Pancreas (tissue), 10 donors: ENCODE measurements around the gene DCLRE1A. TPM values are rescaled to one million over a fixed set of nuclear protein-coding genes. Genes with fewer than 3 reads are reported as not detected.
A peak's percentile ranks its signal among the peaks of the same experiment; 100 is the strongest.

Experiments
- ATAC-seq, 4 donors: fragments of 200-7000 bp; cut with Tn5 transposase; one replicate each; pipeline versions ENCODE4 v1.8.0 to v1.9.1; 2020; ENCODE audit warnings: mild to moderate bottlenecking in 4 of 4, moderate library complexity in 4 of 4
- DNase-seq, 6 donors: peaks; one replicate each; pipeline ENCODE4 v3.0.0-alpha.2; 2020
- FAIRE-seq: peaks from 2 replicates; lab custom pipeline; 2012; peaks lifted over from hg19 to GRCh38; lab: Jason Lieb, UNC
- H3K27ac ChIP-seq, 4 donors: fragments of 200-600 bp; sonication (generic); 1 replicate in 3 of 4; 2 replicates in 1 of 4; pipeline versions ENCODE4 v1.5.0 to v1.8.0; 2020
- H3K27me3 ChIP-seq, 4 donors: fragments of 200-600 bp; one replicate each; pipeline ENCODE4 v1.8.0; 2021
- H3K36me3 ChIP-seq, 3 donors: fragments of 200-600 bp; sonication (generic) in 1 of 3; one replicate each; pipeline versions ENCODE4 v1.5.0 to v1.8.0; 2020 to 2021
- H3K4me1 ChIP-seq, 3 donors: fragments of 200-600 bp; one replicate each; pipeline ENCODE4 v1.8.0; 2021
- H3K4me3 ChIP-seq, 4 donors: fragments of 200-600 bp; sonication (generic) in 2 of 4; one replicate each; pipeline versions ENCODE4 v1.5.0 to v1.8.0; 2020 to 2021
- H3K9me3 ChIP-seq, 4 donors: fragments of 200-600 bp; one replicate each; pipeline ENCODE4 v1.8.0; 2021
- CTCF ChIP-seq, 4 donors: fragments of 200-600 bp; sonication (generic) in 3 of 4; IDR thresholded peaks; one replicate each; pipeline versions ENCODE4 v1.5.0 to v1.8.0; 2021; ENCODE audit warnings: antibody characterized with exemption in 4 of 4
- WGBS, 2 donors: extraction: QIAGEN DNeasy Blood & Tissue Kit; methylation state at CpG; one replicate each; pipeline ENCODE4 v1.1.7; 2013; 5-methylcytosine and 5-hydroxymethylcytosine counted together
- intact Hi-C, 3 donors: fragments of 100-400 bp; cut with DNase I; formaldehyde crosslinking; loops; one replicate each; pipeline versions ENCODE4 v1.11.1 to v1.14.2; 2022
- polyA plus RNA-seq, 2 donors: library from polyadenylated mRNA; stranded (reverse); fragments of 200-250 nt; gene quantifications; one replicate each; pipeline ENCODE4 v1.2.3, GENCODE V29; 2013
- total RNA-seq, 6 donors: library from RNA; stranded (reverse); fragmentation: NEBNext Ultra II Directional in 4 of 6; extraction: Animal tissue kit (Norgen Biotek cat#: 25700) in 4 of 6; gene quantifications; one replicate each; pipeline versions ENCODE4 v1.2.1 to v1.2.4, GENCODE V29; 2021 to 2023
- donor health status: healthy with polysubstance abuse.
- donor health status: DM: no; HTN: no; CAD: no; lungs with moderate emphysema.
- donor health status: DM: no; HTN: no; CAD: no.
- donor health status: control.
- donor health status: control.
- donor health status: Bipolar disorder and iron deficiency.
- donor health status: DM: yes; HTN: yes; CAD: no.
- donor health status: DM: no; HTN: no; CAD: no.
- donor health status: DM: no; HTN: no; CAD: no.
- donor health status: DM: yes; HTN: yes; CAD: no.

DCLRE1A gene
- total and polyA plus RNA-seq, 8 donors = 2.4 to 5.7 (median 4.0) TPM

GRCh38 chr10:113865901-113866300, 12.0 kb upstream of the DCLRE1A start:
- Histone ChIP-seq H3K36me3 (peaks cover 0 to 4% (median 0%) of the 10 kb centered on the region in 3 donors), H3K27me3 (no peaks in the 10 kb centered on the region), H3K27ac (no peak overlapping the region), H3K9me3 (no peaks in the 10 kb centered on the region), H3K4me3 (no peak overlapping the region), H3K4me1 (peaks cover 10 to 13% (median 10%) of the 10 kb centered on the region in 3 donors)
- ATAC-seq = no peak
- intact Hi-C loops = no loop called here
- no peak for TF ChIP-seq CTCF (IDR thresholded peaks at IDR 0.05)
- no peak for DNase-seq
- no peak for FAIRE-seq
- 64 to 69% methylated on average over 3 of the region's 3 CpGs for WGBS, 2 donors

- Histone ChIP-seq H3K27me3 (no peaks in the 10 kb centered on the region), H3K4me3 (no peak overlapping the region), H3K36me3 (peaks cover 0 to 16% (median 0%) of the 10 kb centered on the region in 3 donors), H3K4me1 (peaks cover 17 to 31% (median 25%) of the 10 kb centered on the region in 3 donors), H3K27ac (no peak overlapping the region), H3K9me3 (no peaks in the 10 kb centered on the region)
- intact Hi-C loops = no loop called here
- FAIRE-seq (no peak), DNase-seq (no peak), ATAC-seq (no peak)
- no peak for TF ChIP-seq CTCF (IDR thresholded peaks at IDR 0.05)
- WGBS, 2 donors = 85 to 91% methylated on average over 2 of the region's 2 CpGs
Measured at GRCh38 chr10:113859261-113859660, 5.4 kb upstream of the DCLRE1A start.

- FAIRE-seq (no peak), ATAC-seq (no peak), DNase-seq (no peak)
- H3K36me3 ChIP-seq = peaks cover 0 to 16% (median 0%) of the 10 kb centered on the region in 3 donors
- WGBS, 2 donors = 48 to 55% methylated on average over 2 of the region's 2 CpGs
- intact Hi-C loops = no loop called here
- no peaks in the 10 kb centered on the region for H3K9me3 ChIP-seq
- H3K4me1 ChIP-seq = peaks cover 17 to 33% (median 25%) of the 10 kb centered on the region in 3 donors
- no peak overlapping the region for H3K27ac ChIP-seq
- no peak overlapping the region for H3K4me3 ChIP-seq
- no peak for TF ChIP-seq CTCF (IDR thresholded peaks at IDR 0.05)
- H3K27me3 ChIP-seq = no peaks in the 10 kb centered on the region
Measured at GRCh38 chr10:113858541-113858940, 4.7 kb upstream of the DCLRE1A start.

- no peaks in the 10 kb centered on the region for H3K27me3 ChIP-seq
- ATAC-seq (no peak), DNase-seq (no peak), FAIRE-seq (no peak)
- intact Hi-C loops = no loop called here
- no peaks in the 10 kb centered on the region for H3K9me3 ChIP-seq
- TF ChIP-seq CTCF (IDR thresholded peaks at IDR 0.05) = no peak
- H3K4me1 ChIP-seq = peaks cover 17 to 44% (median 37%) of the 10 kb centered on the region in 3 donors
- peaks cover 0 to 16% (median 0%) of the 10 kb centered on the region in 3 donors for H3K36me3 ChIP-seq
- H3K27ac ChIP-seq = peak overlapping the region in 1 of 4 donors; percentile 3
- no peak overlapping the region for H3K4me3 ChIP-seq
Measured at GRCh38 chr10:113857210-113857609, 3.3 kb upstream of the DCLRE1A start.

GRCh38 chr10:113856563-113856962, 2.7 kb upstream of the DCLRE1A start:
- WGBS, 2 donors = 18 to 30% methylated on average over 1 of the region's 1 CpG
- TF ChIP-seq CTCF (IDR thresholded peaks at IDR 0.05) = no peak
- ATAC-seq = no peak
- DNase-seq = no peak
- Histone ChIP-seq H3K4me3 (peak overlapping the region in 2 of 4 donors; percentile 88 to 93), H3K27ac (peak overlapping the region in 1 of 4 donors; percentile 3), H3K4me1 (peaks cover 19 to 48% (median 39%) of the 10 kb centered on the region in 3 donors), H3K27me3 (no peaks in the 10 kb centered on the region), H3K9me3 (no peaks in the 10 kb centered on the region), H3K36me3 (peaks cover 0 to 16% (median 0%) of the 10 kb centered on the region in 3 donors)
- peak; percentile 26 for FAIRE-seq
- intact Hi-C loops = no loop called here
